ENCODE results near the gene LINC01488.

The LINC01488 gene

GRCh38 chr11:69540118-69541000 lies 58.9 kb downstream of the LINC01488 start:
- Histone ChIP-seq H3K4me1 (ENCODE audit: insufficient read depth, low read length) (peaks cover 3% of the 10 kb centered on the region; the same call in 1 of the 2 replicates), H3K9ac (ENCODE audit: low read depth, low read length) (no peak overlapping the region), H3K27ac (ENCODE audit: low read depth, low read length) (no peak overlapping the region), H3K36me3 (ENCODE audit: insufficient read depth, low read length) (no peaks in the 10 kb centered on the region), H3K9me3 (ENCODE audit: insufficient read depth, low read depth, low read length) (no peaks in the 10 kb centered on the region), H3K27me3 (ENCODE audit: insufficient read depth, low read length) (no peaks in the 10 kb centered on the region), H3K4me3 (ENCODE audit: low read length) (no peak overlapping the region)
- 75% methylated on average over 30 of the region's 30 CpGs for WGBS

DNA sequence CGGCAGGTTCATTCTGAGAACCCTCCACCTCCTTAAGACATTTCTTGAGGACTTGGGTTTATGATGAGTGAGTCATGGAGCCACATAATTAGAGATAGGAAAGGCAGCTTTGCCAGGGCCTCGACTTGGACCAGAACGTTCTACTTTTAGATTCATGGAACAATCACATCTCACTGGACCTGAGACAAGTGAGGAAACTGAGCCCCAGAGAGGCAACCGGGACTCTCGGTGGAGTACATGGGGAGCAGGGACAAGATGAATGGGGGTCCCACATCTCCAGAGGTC lies 59.5 kb downstream of the LINC01488 start:
- Histone ChIP-seq H3K9ac (ENCODE audit: low read depth, low read length) (no peak overlapping the region), H3K27me3 (ENCODE audit: insufficient read depth, low read length) (no peaks in the 10 kb centered on the region)
- 95% methylated on average over 4 of the region's 5 CpGs for WGBS

GRCh38 chr11:69541501-69542313 lies 60.2 kb downstream of the LINC01488 start:
- H3K27ac ChIP-seq (ENCODE audit: low read depth, low read length), result no peak overlapping the region
- no peak overlapping the region for H3K4me3 ChIP-seq (ENCODE audit: low read length)
- H3K4me1 ChIP-seq (ENCODE audit: insufficient read depth, low read length), result peaks cover 3% of the 10 kb centered on the region; the same call in 1 of the 2 replicates
- no peaks in the 10 kb centered on the region for H3K27me3 ChIP-seq (ENCODE audit: insufficient read depth, low read length)
- 93% methylated on average over 8 of the region's 8 CpGs for WGBS
- no peaks in the 10 kb centered on the region for H3K36me3 ChIP-seq (ENCODE audit: insufficient read depth, low read length)
- no peaks in the 10 kb centered on the region for H3K9me3 ChIP-seq (ENCODE audit: insufficient read depth, low read depth, low read length)
- no peak overlapping the region for H3K9ac ChIP-seq (ENCODE audit: low read depth, low read length)

More for the DNA sequence above, 59.5 kb downstream of the LINC01488 start:
- no peak overlapping the region for H3K4me3 ChIP-seq (ENCODE audit: low read length)
- no peaks in the 10 kb centered on the region for H3K36me3 ChIP-seq (ENCODE audit: insufficient read depth, low read length)
- H3K27ac ChIP-seq (ENCODE audit: low read depth, low read length), result no peak overlapping the region
- H3K9me3 ChIP-seq (ENCODE audit: insufficient read depth, low read depth, low read length), result no peaks in the 10 kb centered on the region
- peaks cover 3% of the 10 kb centered on the region; the same call in 1 of the 2 replicates for H3K4me1 ChIP-seq (ENCODE audit: insufficient read depth, low read length)

DNA sequence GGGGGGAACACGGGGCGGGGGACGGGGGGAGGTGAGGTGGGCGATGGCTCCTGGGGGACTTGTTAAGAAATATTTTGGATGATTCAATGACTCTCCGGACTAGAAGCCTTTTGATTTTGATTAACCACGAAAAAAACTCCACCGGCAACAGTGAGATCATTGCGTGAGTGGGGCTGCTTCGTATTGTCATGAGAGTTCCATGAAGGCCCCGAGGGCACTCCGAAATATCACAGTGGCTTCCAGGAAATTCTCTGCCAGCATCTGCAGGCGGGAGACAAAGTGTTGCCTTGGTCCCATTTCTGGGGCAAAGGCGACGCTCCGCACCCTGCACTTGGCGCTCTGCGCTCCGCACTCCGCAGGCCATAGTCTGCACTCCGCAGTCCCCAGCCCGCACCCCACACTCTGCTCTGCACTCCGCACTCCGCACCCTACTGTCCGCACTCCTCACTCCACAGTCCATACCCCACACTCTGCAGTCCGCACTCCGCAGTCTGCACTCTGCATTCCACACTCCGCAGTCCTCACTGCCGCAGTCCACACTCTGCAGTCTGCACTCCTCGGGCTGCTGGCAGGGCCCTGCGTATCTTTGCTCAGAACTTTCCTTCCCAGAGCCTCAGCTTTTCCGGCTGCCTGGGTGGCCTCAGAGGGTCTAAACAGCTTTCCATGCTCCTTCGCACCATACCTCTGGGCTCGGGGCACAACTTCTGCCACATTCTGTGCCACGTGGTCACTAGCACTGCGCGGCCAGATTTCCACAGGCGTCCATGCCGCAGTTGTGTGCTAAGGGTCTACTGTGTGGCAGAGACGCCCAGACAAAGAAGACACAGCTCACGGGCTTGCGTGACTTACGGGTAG lies 61.1 kb downstream of the LINC01488 start:
- Histone ChIP-seq H3K9ac (ENCODE audit: low read depth, low read length) (no peak overlapping the region), H3K9me3 (ENCODE audit: insufficient read depth, low read depth, low read length) (no peaks in the 10 kb centered on the region), H3K27ac (ENCODE audit: low read depth, low read length) (no peak overlapping the region), H3K36me3 (ENCODE audit: insufficient read depth, low read length) (no peaks in the 10 kb centered on the region), H3K27me3 (ENCODE audit: insufficient read depth, low read length) (no peaks in the 10 kb centered on the region), H3K4me3 (ENCODE audit: low read length) (no peak overlapping the region), H3K4me1 (ENCODE audit: insufficient read depth, low read length) (peaks cover 3% of the 10 kb centered on the region; the same call in 1 of the 2 replicates)
- 96% methylated on average over 42 of the region's 42 CpGs for WGBS

Measured in HUES64 (cell line).